Pulmonary artery endothelial cell (primary cell): ENCODE results near the gene RAD51B. TPM values are rescaled to one million over a fixed set of nuclear protein-coding genes. Genes with fewer than 3 reads are reported as not detected.
A peak's percentile ranks its signal among the peaks of the same experiment; 100 is the strongest.

Experiments used
- DNase-seq: peaks from one replicate; pipeline ENCODE4 v3.0.0-alpha.2; 2011; ENCODE audit warnings: low read depth, low spot score
- total RNA-seq: library from RNA; depleted of rRNA; stranded (reverse); fragments of >200 nt; gene quantifications from 2 replicates; pipeline ENCODE4 v1.2.3, GENCODE V29; 2014

The RAD51B gene
- total RNA-seq, 1 donor from 2014 or later: 9.8 TPM

DNA sequence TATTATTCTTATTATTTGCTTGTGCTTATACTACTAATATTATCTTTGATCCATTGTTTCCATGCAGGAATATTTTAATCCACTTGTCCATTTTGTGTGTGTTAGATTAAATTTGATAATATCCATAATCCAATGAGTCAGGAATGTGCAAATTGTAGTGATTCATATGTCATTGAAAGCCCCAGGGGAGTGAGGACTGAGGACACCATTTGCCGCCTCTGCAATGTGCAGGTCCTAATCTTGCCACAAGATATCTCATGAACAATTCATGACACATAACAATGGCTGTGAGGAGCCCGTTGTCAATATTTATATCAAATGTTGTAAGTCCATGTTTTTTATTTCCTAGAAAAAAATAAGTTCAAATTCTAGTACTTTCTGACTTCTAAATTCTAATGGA lies 722.8 kb downstream of the RAD51B start:
- DNase-seq: no peak

DNA sequence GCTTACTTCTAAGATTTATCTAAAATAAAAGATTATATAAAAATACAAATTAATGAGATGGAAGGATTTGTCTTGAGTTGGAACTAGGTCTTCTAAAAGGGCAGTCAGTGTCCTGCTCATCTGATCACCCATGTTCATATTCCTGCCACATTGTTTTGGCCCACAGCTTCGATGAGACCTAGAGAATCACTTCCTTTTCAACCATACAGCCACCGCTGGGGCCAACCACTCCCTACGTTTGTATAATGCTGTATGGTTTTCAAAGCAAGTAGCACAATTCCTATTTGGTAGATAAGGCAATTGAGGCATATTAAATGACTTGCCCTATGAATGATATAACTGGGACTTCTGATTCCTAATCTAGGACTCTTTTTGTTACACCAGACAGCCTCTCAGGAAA lies 723.9 kb downstream of the RAD51B start:
- DNase-seq: no peak

DNA sequence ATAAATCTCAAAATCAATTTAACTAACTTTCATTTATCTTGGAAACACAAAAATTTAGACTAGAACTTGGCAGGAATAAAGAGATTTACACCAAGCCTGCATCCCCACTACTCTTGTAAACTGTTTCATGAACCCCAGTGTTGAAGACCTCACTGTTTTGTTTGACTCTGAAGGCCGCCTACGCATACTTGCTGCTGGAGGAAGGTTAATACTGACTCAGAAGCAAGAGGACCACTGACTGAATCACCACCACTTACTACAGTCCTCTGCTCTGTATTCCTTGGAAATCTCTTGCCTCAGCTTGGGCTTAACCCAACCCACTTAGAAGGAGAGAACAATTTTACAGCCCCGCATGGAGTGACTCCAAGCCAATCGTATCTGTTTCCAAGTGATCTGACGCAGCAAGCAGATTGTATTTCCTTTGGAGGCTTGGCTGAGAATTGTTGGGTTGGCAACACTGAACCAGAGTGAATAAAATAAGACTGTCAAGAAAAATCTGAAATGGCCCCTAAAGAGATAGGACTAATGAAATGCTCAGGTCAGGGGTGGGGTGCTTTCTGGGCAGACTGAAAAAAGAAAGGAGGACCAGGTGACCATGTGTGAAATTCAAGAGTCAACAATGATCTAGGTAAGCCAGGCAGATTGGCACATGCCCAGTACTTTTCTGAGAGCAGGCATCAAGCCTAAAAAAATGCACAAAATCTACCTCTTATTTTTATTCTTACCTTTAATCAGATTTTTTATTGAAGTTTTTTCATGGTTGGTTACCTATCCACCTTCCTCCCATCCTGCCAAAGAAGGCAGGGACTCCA lies 724.7 kb downstream of the RAD51B start:
- DNase-seq: peak; percentile 80

DNA sequence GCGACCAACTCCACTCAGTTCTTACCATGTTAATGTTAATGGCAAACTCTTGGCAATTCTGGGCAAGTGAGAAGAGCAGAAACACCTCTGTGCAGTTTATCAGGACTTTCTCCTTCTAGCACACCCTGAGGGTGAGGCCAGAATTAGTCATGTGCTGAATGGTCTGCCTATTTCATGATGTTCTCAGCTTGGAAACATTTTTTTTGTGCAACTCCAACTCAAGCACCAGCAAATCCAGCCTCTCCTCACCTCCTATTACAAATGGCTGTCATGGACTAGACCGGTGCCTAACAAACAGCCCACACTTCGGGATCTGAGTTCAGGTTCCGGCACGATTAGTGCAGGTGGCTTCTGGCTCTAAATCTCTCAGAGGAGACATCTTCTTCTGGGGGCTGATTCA lies 727.3 kb downstream of the RAD51B start:
- no peak for DNase-seq

DNA sequence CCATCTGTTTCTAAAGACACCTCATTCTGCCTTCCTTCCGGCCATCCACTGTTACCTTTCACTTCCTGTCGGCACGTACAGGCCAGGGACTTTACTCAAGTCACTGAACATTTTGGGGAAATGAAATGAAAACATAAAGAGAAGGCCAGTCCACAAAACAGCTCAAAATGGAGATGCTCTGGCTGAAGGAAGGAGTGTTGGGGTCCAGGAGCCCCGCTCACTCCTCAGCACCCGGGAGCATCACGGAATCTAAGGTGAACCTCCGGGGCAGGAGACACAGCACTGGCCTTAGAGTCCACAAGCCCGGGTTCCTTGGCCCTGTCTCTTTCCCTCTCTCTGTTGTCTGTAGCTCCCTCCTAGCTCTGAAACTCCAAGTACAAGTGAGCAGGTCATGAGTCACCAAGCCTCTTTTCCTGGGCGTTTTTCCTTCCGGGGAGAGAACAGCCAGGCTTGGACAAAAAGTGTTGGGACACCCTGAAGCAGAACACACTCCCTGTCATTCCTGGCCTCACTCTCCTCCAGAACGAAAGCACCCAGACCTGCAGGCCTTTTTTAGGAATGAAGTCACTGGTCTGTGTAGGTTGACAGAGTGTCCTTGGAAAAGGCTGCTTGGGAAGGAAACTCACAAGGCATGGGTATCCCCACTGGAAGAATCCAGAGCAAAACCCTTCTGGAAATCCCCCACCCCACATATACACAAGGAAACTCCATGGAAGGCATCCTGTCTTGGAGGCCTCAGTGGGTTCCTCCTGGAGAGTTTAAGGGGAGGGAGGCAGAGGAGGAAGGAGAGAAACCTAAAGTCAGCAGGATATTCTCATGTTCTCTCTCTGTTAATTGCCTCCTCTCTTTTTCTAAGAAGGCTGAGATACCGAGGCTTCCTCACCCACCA lies 728.0 kb downstream of the RAD51B start:
- no peak for DNase-seq

GRCh38 chr14:68548194-68549076 lies 728.9 kb downstream of the RAD51B start:
- no peak for DNase-seq

DNA sequence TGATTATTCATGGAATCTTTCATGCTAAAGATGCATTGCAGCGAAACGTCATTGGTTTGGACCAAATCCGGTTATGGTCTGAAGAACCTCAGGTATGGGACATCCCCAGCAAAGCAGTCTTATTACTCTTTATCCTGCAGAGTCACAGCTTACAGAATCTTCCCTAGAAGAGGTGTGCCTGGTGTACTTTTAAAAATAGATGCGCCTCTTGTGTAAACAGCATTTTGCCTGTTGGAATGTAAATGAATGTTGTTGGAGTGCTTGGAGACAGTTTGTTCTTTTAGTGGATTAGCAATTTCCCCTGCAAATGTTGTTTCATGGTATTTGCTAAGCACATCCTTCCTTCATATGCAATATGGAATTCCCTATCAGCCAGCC lies 730.7 kb downstream of the RAD51B start:
- no peak for DNase-seq

DNA sequence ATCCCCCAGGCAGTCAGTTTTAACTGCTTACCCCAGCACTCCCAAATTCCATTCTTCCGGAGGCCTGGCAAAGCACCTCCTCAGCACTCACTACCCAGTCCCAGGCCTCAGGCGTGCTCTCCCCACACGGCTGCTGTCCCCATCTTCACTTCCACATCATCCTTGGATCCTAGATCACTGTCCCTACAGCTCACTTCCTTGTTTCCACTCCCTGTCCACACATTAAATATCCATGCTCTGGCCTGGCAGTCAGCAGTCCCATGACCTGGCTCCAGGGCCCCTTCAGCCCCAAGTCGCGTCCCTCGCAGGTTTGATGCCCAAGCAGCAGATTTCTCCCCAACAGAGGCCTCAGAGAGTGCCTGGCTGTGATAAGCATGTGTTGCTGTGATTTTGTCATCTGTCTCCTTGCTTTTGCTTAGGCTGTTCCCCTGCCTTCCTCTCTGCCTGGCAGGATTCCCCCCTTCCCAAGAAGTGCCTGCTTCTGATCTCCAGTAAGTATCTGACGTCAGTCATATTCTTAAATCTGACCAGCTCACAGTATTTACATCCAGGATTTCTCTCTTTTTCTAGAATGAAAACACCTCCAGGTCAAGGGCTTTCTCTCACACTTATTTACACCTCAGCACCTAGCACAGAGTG lies 731.6 kb downstream of the RAD51B start:
- DNase-seq: no peak

GRCh38 chr14:68552075-68552474 lies 732.5 kb downstream of the RAD51B start:
- no peak for DNase-seq

GRCh38 chr14:68552602-68553001 lies 733.0 kb downstream of the RAD51B start:
- peak; percentile 64 for DNase-seq

DNA sequence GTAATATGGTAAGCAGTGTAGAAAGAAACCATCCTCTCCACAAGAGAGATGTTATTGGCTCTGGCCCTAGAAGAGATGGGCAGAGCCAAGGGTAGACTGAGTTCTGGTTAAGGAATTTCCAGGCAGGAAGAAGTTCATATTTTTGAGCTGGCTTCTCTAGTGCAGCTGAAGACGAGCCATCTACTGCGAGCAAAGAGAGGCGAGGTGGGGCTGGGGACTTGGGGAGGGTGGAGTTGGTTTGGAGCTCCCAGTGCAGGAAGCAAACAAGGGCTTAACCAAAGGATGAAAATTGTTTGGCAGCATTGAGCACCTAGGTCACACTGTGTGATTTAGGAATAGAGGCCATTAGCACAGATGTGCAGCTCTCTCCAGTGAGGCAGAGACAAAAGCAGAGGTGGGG lies 733.7 kb downstream of the RAD51B start:
- DNase-seq: no peak

DNA sequence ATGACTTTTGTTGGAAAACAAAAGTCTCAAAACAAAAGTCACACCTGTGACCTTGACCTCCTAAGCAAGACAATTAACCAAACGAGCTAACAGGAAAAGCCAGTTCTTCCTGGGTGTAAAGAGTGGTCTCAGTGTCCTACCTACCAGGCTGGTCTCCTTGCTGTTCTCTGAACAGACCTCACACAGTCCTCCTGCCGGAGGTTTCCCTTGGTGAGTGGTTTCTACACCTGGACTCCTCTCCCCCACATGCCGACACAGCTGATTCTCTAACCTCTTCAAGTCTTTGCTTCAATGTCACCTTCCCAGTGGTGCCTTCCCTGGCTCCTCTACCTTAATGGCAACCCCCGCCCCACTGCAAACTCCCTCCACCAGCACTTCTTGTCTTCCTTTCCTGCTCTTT lies 734.7 kb downstream of the RAD51B start:
- DNase-seq: no peak

DNA sequence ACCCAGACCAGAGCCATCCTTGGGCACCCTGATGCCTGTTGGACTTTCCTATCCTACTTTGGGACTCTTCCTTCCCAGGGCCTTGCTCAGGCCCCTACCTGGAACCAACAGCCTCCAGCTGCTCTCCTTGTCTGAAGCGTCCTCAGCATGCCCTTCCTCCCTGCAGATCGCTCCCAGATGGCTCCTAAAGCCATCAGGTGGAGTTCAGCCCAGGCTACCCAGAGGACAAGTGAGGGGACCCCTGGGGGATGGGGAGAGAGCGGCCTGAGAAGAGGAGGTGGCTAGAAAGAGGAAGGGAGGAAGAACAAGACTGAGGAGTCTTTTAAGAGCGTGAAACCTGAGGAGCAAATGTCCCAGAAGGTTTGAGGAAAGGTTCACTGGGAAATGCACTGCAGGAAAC lies 736.7 kb downstream of the RAD51B start:
- no peak for DNase-seq

DNA sequence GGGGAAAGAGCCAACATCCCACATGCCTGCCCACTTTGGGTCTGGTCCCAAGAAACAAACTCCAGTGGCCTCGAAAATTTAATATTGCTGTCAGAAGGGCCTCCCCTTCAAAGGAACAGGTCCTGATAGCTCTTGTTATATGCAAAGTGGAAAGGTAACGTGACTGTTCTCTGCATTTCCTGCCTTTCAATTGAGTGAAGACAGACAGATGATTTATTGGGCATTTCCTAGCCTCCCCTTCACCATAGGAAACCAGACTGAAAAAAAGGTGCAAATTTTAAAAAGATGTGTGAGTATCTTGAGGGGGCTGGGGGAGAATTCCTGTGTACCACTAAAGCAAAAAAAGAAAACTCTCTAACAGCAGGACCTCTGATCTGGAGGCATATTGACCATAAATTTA lies 738.1 kb downstream of the RAD51B start:
- DNase-seq: no peak

GRCh38 chr14:68558096-68558495 lies 738.5 kb downstream of the RAD51B start:
- DNase-seq: no peak

GRCh38 chr14:68559949-68560348 lies 740.4 kb downstream of the RAD51B start:
- DNase-seq: no peak

DNA sequence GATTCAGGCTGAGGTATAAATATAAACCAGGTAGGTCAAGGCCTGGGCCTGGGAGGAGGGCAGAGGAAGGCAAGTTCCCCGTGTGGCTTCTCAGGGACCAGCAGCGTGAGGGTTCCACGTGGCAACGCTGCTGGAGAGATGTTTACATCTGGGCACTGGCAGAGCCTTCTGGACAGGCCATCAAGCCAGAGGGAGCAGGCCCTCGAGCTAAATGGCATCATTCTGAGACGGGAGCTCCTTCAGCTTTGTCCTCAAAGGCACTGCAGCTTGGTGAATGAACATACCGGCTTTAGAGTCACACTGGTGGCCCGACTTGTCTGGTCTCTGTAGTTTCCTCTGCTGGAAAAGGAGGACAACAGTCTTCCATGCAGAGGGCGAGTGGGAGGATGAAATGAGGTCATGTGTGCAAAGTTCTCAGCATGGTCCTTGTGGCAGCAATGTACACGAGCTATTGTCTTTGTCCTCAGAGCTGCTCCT lies 742.0 kb downstream of the RAD51B start:
- no peak for DNase-seq

GRCh38 chr14:68562911-68563250 lies 743.3 kb downstream of the RAD51B start:
- no peak for DNase-seq

GRCh38 chr14:68563251-68564131 lies 743.9 kb downstream of the RAD51B start:
- DNase-seq: no peak

GRCh38 chr14:68564191-68564825 lies 744.7 kb downstream of the RAD51B start:
- no peak for DNase-seq
